Measurements from ENCODE around the gene TAF9. TPM values are rescaled to one million over a fixed set of nuclear protein-coding genes. Genes with fewer than 3 reads are reported as not detected.

Gene TAF9
- total and polyA plus RNA-seq, 2 experiments from 2014 or later, result 65.1 to 146 TPM

- no peak for ATAC-seq
- no peak overlapping the region for H2AFZ ChIP-seq
- no peaks in the 10 kb centered on the region for H3K36me3 ChIP-seq (ENCODE audit: insufficient read depth)
- peaks cover 1% of the 10 kb centered on the region for H3K27me3 Mint-ChIP-seq (ENCODE audit: insufficient read depth, low read depth, poor library complexity)
- no peaks in the 10 kb centered on the region for H3K9me2 ChIP-seq (ENCODE audit: insufficient read depth)
- no peak overlapping the region for H3K4me3 Mint-ChIP-seq
- no peaks in the 10 kb centered on the region for H3K36me3 Mint-ChIP-seq (ENCODE audit: low read depth)
- no peaks in the 10 kb centered on the region for H4K20me1 ChIP-seq (replicated peaks; ENCODE audit: insufficient read depth)
- 0 out of 3 replicates have a peak, but pooled peaks cover 2% of the 10 kb centered on the region for H3K4me1 Mint-ChIP-seq
- no peak overlapping the region for H3K27ac ChIP-seq (ENCODE audit: low read depth)
- TF ChIP-seq EZH2phosphoT487 (IDR thresholded peaks at IDR 0.05; ENCODE audit: unreplicated experiment) (no peak), REST (IDR thresholded peaks at IDR 0.05; ENCODE audit: unreplicated experiment) (no peak)
- no peak for DNase-seq (ENCODE audit: low spot score)
- H3K9me3 Mint-ChIP-seq, result no peaks in the 10 kb centered on the region
- H3K4me2 ChIP-seq, result no peak overlapping the region
- no peaks in the 10 kb centered on the region for H3K79me2 ChIP-seq (replicated peaks; ENCODE audit: insufficient read depth)
- no peaks in the 10 kb centered on the region for H3F3A ChIP-seq (replicated peaks; ENCODE audit: low read depth)
- H3K4me3 ChIP-seq, result no peak overlapping the region
- no peaks in the 10 kb centered on the region for H3K4me1 ChIP-seq (ENCODE audit: insufficient read depth)
- no peak overlapping the region for H3K27ac Mint-ChIP-seq
- H3K27me3 ChIP-seq (ENCODE audit: insufficient read depth), result no peaks in the 10 kb centered on the region
Measured at GRCh38 chr5:69317391-69317790, 51.9 kb downstream of the TAF9 start.

GRCh38 chr5:69315972-69316371, 53.3 kb downstream of the TAF9 start:
- Histone ChIP-seq H3K4me1 (ENCODE audit: insufficient read depth) (no peaks in the 10 kb centered on the region), H3K36me3 (ENCODE audit: insufficient read depth) (no peaks in the 10 kb centered on the region), H3K4me2 (no peak overlapping the region), H3K27ac (ENCODE audit: low read depth) (no peak overlapping the region), H2AFZ (no peak overlapping the region), H3K79me2 (replicated peaks; ENCODE audit: insufficient read depth) (no peaks in the 10 kb centered on the region), H3K4me3 (no peak overlapping the region), H3K9me2 (ENCODE audit: insufficient read depth) (no peaks in the 10 kb centered on the region), H3F3A (replicated peaks; ENCODE audit: low read depth) (no peaks in the 10 kb centered on the region), H3K27me3 (ENCODE audit: insufficient read depth) (no peaks in the 10 kb centered on the region), H4K20me1 (replicated peaks; ENCODE audit: insufficient read depth) (no peaks in the 10 kb centered on the region)
- no peak overlapping the region for H3K27ac Mint-ChIP-seq
- ATAC-seq (no peak), DNase-seq (ENCODE audit: low spot score) (no peak)
- H3K4me1 Mint-ChIP-seq, result 0 out of 3 replicates have a peak, but pooled peaks cover 3% of the 10 kb centered on the region
- H3K27me3 Mint-ChIP-seq (ENCODE audit: insufficient read depth, low read depth, poor library complexity), result peaks cover 1% of the 10 kb centered on the region
- H3K4me3 Mint-ChIP-seq, result no peak overlapping the region
- H3K9me3 Mint-ChIP-seq, result no peaks in the 10 kb centered on the region
- peaks cover 4% of the 10 kb centered on the region; the same call in 2 of the 3 replicates for H3K36me3 Mint-ChIP-seq (ENCODE audit: low read depth)
- no peak for TF ChIP-seq EZH2 (IDR thresholded peaks at IDR 0.05; ENCODE audit: low read depth, unreplicated experiment)
- TF ChIP-seq, protein P1, sequence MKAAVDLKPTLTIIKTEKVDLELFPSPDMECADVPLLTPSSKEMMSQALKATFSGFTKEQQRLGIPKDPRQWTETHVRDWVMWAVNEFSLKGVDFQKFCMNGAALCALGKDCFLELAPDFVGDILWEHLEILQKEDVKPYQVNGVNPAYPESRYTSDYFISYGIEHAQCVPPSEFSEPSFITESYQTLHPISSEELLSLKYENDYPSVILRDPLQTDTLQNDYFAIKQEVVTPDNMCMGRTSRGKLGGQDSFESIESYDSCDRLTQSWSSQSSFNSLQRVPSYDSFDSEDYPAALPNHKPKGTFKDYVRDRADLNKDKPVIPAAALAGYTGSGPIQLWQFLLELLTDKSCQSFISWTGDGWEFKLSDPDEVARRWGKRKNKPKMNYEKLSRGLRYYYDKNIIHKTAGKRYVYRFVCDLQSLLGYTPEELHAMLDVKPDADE (IDR thresholded peaks at IDR 0.05), result no peak
- TF ChIP-seq JUNB (IDR thresholded peaks at IDR 0.05; ENCODE audit: unreplicated experiment), result no peak
- TF ChIP-seq POLR2AphosphoS5 (IDR thresholded peaks at IDR 0.05; ENCODE audit: low read depth), result no peak
- no peak for TF ChIP-seq ZNF114 (CRISPR knock-in tag; IDR thresholded peaks at IDR 0.05)
- TF ChIP-seq NANOG (IDR thresholded peaks at IDR 0.05; ENCODE audit: borderline replicate concordance), result no peak
- no peak for TF ChIP-seq ZNF331 (CRISPR knock-in tag; IDR thresholded peaks at IDR 0.05; ENCODE audit: low read depth)
- no peak for TF ChIP-seq CREB1 (CRISPR knock-in tag; IDR thresholded peaks at IDR 0.05; ENCODE audit: low read depth)
- TF ChIP-seq REST (IDR thresholded peaks at IDR 0.05; ENCODE audit: unreplicated experiment), result no peak

All from GM23338 (cell line).